ENCODE measurements around the gene CC2D1A.

DNA sequence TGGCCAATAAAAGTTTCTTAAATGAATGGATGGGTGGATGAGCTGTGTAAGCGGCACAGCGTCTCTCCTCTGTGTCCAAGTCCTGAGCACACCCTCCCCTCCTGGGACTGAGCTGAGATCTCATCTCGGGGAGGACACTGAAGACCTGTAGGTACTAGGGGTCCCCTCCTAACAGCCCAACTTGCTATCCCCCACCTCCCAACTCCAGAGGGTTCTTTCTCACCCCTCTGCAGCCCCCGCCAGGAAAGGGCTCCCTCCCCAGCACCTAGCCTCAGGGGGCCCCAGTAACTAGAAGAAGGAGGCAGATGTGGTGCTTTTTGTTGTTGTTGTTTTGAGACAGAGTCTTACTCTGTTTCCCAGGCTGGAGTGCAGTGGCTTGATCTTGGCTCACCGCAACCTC, 30.2 kb upstream of the CC2D1A start:
- TF ChIP-seq POLR2A (IDR thresholded peaks at IDR 0.05), result no peak
- no peak for TF ChIP-seq CTCF (IDR thresholded peaks at IDR 0.05)

Measured in stomach (tissue), 4 donors.